NCI-H146 treated with DMSO at 0.1 percent for 48 hours (cell line): ENCODE results near the gene ITPRID2.
A peak's percentile ranks its signal among the peaks of the same experiment; 100 is the strongest.

Source experiments
- DNase-seq: peaks from one replicate; lab custom pipeline; 2025; ENCODE audit not compliant: unreplicated experiment; lab: John Stamatoyannopoulos, UW

The ITPRID2 gene

GRCh38 chr2:181891258-181891965 lies at the start of gene ITPRID2:
TSS of gene ITPRID2 (plus strand) at chr2:181891730. CDS start at chr2:181892067, 337 bp downstream.
- peak; percentile 40 for DNase-seq

GRCh38 chr2:181844551-181845290 lies 46.8 kb upstream of the ITPRID2 start:
- DNase-seq: no peak

GRCh38 chr2:181846399-181847197 lies 44.9 kb upstream of the ITPRID2 start:
- no peak for DNase-seq

GRCh38 chr2:181847198-181847556 lies 44.4 kb upstream of the ITPRID2 start:
- DNase-seq: no peak

GRCh38 chr2:181847702-181848101 lies 43.8 kb upstream of the ITPRID2 start:
- DNase-seq: no peak

- no peak for DNase-seq
These were observed 43.2 kb upstream of the ITPRID2 start for GRCh38 chr2:181848261-181848886.

GRCh38 chr2:181849601-181850000 lies 41.9 kb upstream of the ITPRID2 start:
- DNase-seq: no peak

GRCh38 chr2:181850936-181851560 lies 40.5 kb upstream of the ITPRID2 start:
- no peak for DNase-seq

- no peak for DNase-seq
These were observed 39.8 kb upstream of the ITPRID2 start for GRCh38 chr2:181851726-181852125.

- DNase-seq: no peak
These were observed 37.8 kb upstream of the ITPRID2 start for GRCh38 chr2:181853696-181854095.

- DNase-seq: no peak
These were observed 34.0 kb upstream of the ITPRID2 start for GRCh38 chr2:181857483-181857882.

GRCh38 chr2:181858600-181858999 lies 32.9 kb upstream of the ITPRID2 start:
- DNase-seq: no peak

GRCh38 chr2:181859123-181859522 lies 32.4 kb upstream of the ITPRID2 start:
- DNase-seq: no peak

- no peak for DNase-seq
These were observed 31.7 kb upstream of the ITPRID2 start for GRCh38 chr2:181859803-181860202.

- no peak for DNase-seq
These were observed 30.2 kb upstream of the ITPRID2 start for GRCh38 chr2:181861379-181861778.

GRCh38 chr2:181862583-181863281 lies 28.8 kb upstream of the ITPRID2 start:
- no peak for DNase-seq

GRCh38 chr2:181872178-181872577 lies 19.4 kb upstream of the ITPRID2 start:
- no peak for DNase-seq

- no peak for DNase-seq
These were observed 14.9 kb upstream of the ITPRID2 start for GRCh38 chr2:181876614-181877063.

- no peak for DNase-seq
These were observed 14.3 kb upstream of the ITPRID2 start for GRCh38 chr2:181877181-181877664.

GRCh38 chr2:181878448-181878847 lies 13.1 kb upstream of the ITPRID2 start:
- DNase-seq: no peak
